GM18520 (cell line): Measurements from ENCODE around the gene F9.

ENCODE experiments used
- ATAC-seq: cut with Tn5 transposase; IDR thresholded peaks from one replicate; pipeline ENCODE4 v1.9.1; 2021; ENCODE audit not compliant: unreplicated experiment

The F9 gene

DNA sequence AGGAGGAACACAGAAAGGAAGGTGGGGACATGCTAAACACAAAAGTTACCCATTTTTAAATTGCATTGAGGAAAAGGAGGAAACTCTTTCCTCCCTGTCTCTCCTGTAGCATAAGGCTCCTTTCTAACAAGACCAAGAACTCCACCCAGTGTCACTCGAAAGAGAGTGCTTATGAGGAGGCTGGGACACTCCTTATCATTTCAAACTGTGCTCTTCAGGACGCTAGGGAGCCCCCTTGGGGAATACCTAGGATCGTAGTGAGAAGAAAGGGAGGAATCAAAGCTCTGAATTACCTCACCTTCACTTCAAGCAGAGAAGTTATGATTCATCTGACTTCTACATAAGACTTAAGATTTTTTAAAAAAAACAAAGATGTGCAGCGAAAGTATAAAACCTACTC lies 65.5 kb downstream of the F9 start:
- no peak for ATAC-seq

DNA sequence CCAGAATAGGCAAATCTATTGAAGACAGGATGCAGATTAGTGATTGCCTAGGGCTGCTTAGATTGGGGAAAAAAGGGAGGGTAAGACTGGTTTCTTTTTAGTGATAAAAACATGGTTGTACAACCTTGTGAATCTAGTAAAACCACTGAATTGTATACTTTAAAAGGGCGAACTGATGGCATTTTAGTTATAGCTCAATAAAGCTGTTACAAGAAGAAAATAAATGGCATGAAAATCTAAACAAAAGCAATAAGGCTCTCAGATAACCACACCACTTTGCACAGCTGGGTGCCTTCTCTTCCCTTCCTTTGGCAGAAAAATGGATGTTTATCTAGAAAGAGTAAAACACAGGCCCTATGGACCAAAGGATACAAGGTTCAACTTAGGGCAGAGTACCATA lies 69.6 kb downstream of the F9 start:
- ATAC-seq, result no peak
